Stomach (tissue), 9 donors: ENCODE results near the gene IDI1. TPM values are rescaled to one million over a fixed set of nuclear protein-coding genes. Genes with fewer than 3 reads are reported as not detected.
"Not testable (repeated sequence)": the region's sequence is repeated elsewhere in the genome, so short reads cannot be mapped to it uniquely, and the experiment has no call there.

Source experiments
- DNase-seq, 2 donors: peaks; one replicate each; pipeline versions ENCODE4 v3.0.0 to v3.0.0-alpha.2; 2013 to 2019
- H3K27ac ChIP-seq, 5 donors: fragments of 200-600 bp in 4 of 5; sonication (generic) in 4 of 5; one replicate each; pipeline ENCODE4 v1.5.1; 2013 to 2019; ENCODE audit warnings: mild to moderate bottlenecking in 1 of 5, moderate library complexity in 1 of 5
- H3K27me3 ChIP-seq, 3 donors: fragments of 200-600 bp; sonication (generic); one replicate each; pipeline ENCODE4 v1.5.1; 2017 to 2019; ENCODE audit warnings: mixed run types in 1 of 3
- H3K36me3 ChIP-seq, 4 donors: fragments of 200-600 bp; sonication (generic); 1 replicate in 3 of 4; 2 replicates in 1 of 4; pipeline ENCODE4 v1.5.1; 2016 to 2019
- H3K4me1 ChIP-seq, 4 donors: fragments of 200-600 bp; sonication (generic); one replicate each; pipeline ENCODE4 v1.5.1; 2016 to 2019
- H3K4me3 ChIP-seq, 4 donors: fragments of 200-600 bp; sonication (generic) in 3 of 4; one replicate each; pipeline ENCODE4 v1.5.1; 2016 to 2019; ENCODE audit warnings: mild to moderate bottlenecking in 1 of 4
- H3K9me3 ChIP-seq, 4 donors: fragments of 200-600 bp; sonication (generic); one replicate each; pipeline ENCODE4 v1.5.1; 2016 to 2019
- EP300 ChIP-seq: sonication (generic); formaldehyde crosslinking; IDR thresholded peaks from one replicate; pipeline ENCODE4 v1.6.1; 2017; ENCODE audit warnings: antibody characterized with exemption
- POLR2A ChIP-seq, 4 donors: fragments of 450-650 bp; IDR thresholded peaks; one replicate each; pipeline ENCODE4 v1.6.1; 2016; ENCODE audit warnings: antibody characterized with exemption in 4 of 4, control low read depth in 2 of 4, mild to moderate bottlenecking in 1 of 4, moderate library complexity in 1 of 4
- POLR2AphosphoS5 ChIP-seq, 3 donors: sonication (generic); formaldehyde crosslinking; IDR thresholded peaks; one replicate each; pipeline ENCODE4 v1.6.1; 2016; ENCODE audit warnings: antibody characterized with exemption in 3 of 3
- WGBS, 5 donors: extraction: QIAGEN DNeasy Blood & Tissue Kit in 3 of 5; methylation state at CpG; one replicate each; pipeline versions ENCODE4 v1.1.5 to v1.1.7; 2013 to 2018; 5-methylcytosine and 5-hydroxymethylcytosine counted together
- intact Hi-C: fragments of 100-400 bp; cut with DNase I; formaldehyde crosslinking; loops from one replicate; pipeline ENCODE4 v1.15.1; 2023; ENCODE audit warnings: low total_unique reads
- polyA plus RNA-seq, 3 donors: library from polyadenylated mRNA; stranded (reverse); fragments of 200-250 nt; gene quantifications; one replicate each; pipeline ENCODE4 v1.2.3, GENCODE V29; 2013
- total RNA-seq, 5 donors: library from RNA; depleted of rRNA; stranded (reverse); fragments of >200 nt; gene quantifications; one replicate each; pipeline versions ENCODE4 v1.1.0 to v1.2.3, GENCODE V29; 2014 to 2016
- TF ChIP-seq, protein P1 (sequence below), 7 experiments: fragments of 450-650 bp in 4 of 7; fragments of 200-600 bp in 3 of 7; sonication (generic) in 3 of 7; IDR thresholded peaks; one replicate each; pipeline ENCODE4 v1.5.1; 2016 to 2019; ENCODE audit warnings: antibody characterized with exemption in 7 of 7, control low read depth in 2 of 7, mild to moderate bottlenecking in 1 of 7
- donor health status: healthy with polysubstance abuse.
- donor health status: Bipolar disorder and iron deficiency.
- donor health status: healthy.

The IDI1 gene
- total and polyA plus RNA-seq, 8 donors, result 18.4 to 79.1 (median 43.2) TPM

DNA sequence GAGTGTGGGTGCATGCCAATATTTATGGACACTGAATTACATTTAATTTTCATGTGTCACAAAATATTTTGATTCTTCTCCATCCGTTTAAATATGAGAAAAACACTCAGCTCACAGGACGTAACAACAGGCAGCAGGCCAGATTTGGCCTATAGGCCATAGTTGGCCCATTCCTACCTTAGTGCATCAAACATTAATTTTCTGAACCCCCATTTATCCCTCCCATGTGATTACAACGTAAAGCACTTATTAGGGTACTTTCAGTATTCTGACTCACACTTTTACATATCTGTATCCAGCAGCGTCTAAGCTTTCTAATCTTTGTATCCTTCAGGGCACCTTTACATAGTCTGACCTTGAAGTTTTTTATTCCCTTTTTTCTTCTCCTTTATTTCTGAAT is 4.0 kb downstream of the IDI1 start:
- 42 to 56% (median 50%) methylated on average over 4 of the region's 4 CpGs for WGBS, 5 donors
- no peak for TF ChIP-seq POLR2A (IDR thresholded peaks at IDR 0.05)
- TF ChIP-seq POLR2AphosphoS5 (IDR thresholded peaks at IDR 0.05), result no peak
- TF ChIP-seq EP300, result no peak
- TF ChIP-seq, protein P1, sequence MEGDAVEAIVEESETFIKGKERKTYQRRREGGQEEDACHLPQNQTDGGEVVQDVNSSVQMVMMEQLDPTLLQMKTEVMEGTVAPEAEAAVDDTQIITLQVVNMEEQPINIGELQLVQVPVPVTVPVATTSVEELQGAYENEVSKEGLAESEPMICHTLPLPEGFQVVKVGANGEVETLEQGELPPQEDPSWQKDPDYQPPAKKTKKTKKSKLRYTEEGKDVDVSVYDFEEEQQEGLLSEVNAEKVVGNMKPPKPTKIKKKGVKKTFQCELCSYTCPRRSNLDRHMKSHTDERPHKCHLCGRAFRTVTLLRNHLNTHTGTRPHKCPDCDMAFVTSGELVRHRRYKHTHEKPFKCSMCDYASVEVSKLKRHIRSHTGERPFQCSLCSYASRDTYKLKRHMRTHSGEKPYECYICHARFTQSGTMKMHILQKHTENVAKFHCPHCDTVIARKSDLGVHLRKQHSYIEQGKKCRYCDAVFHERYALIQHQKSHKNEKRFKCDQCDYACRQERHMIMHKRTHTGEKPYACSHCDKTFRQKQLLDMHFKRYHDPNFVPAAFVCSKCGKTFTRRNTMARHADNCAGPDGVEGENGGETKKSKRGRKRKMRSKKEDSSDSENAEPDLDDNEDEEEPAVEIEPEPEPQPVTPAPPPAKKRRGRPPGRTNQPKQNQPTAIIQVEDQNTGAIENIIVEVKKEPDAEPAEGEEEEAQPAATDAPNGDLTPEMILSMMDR (IDR thresholded peaks at IDR 0.05), result no peak
- H3K27ac ChIP-seq, result peak overlapping the region in 4 of 5 donors; percentile 55 to 89 (median 80)
- H3K4me1 ChIP-seq, result peaks cover 7 to 41% (median 25%) of the 10 kb centered on the region in 4 donors
- peaks cover 16 to 40% (median 39%) of the 10 kb centered on the region in 4 donors for H3K36me3 ChIP-seq
- intact Hi-C loops, result loop anchor here (10.0 kb wide), 1 partner anchor 50 kb away; no protein-coding TSS in a partner anchor
- no peaks in the 10 kb centered on the region for H3K9me3 ChIP-seq
- DNase-seq, result no peak
- H3K27me3 ChIP-seq, result no peaks in the 10 kb centered on the region
- no peak overlapping the region for H3K4me3 ChIP-seq

DNA sequence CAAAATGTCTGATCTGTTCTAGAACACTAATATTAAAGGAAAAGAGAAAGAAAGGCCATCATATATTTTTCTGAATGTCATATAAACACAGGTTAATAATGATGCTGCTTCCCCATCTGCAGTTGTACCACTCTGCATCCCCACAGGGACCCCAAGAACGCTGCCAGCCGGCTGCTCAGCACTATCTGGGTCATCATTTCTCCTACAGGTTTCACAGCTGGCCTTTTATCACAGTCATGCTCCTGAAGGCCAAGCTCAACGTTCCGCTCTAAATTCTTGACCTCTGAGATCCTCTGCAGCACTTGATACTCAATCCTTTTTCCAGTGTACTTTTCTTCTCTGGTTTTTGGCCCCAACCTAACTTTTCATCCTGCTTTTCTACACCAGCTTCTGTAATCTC is 4.8 kb downstream of the IDI1 start:
- H3K9me3 ChIP-seq, result no peaks in the 10 kb centered on the region
- TF ChIP-seq POLR2A (IDR thresholded peaks at IDR 0.05), result no peak
- TF ChIP-seq, protein P1 (IDR thresholded peaks at IDR 0.05), result no peak
- TF ChIP-seq EP300, result no peak
- TF ChIP-seq POLR2AphosphoS5 (IDR thresholded peaks at IDR 0.05), result no peak
- WGBS, 5 donors, result 47 to 66% (median 57%) methylated on average over 4 of the region's 4 CpGs
- peak overlapping the region in 1 of 4 donors; percentile 14 for H3K4me3 ChIP-seq
- intact Hi-C loops, result loop anchor here (10.0 kb wide), 1 partner anchor 49 kb away; no protein-coding TSS in a partner anchor
- peaks cover 7 to 37% (median 21%) of the 10 kb centered on the region in 4 donors for H3K4me1 ChIP-seq
- DNase-seq, result no peak
- H3K27ac ChIP-seq, result peak overlapping the region; percentile 55 to 89 (median 78)
- H3K27me3 ChIP-seq, result no peaks in the 10 kb centered on the region
- H3K36me3 ChIP-seq, result peaks cover 16 to 48% (median 46%) of the 10 kb centered on the region in 4 donors

DNA sequence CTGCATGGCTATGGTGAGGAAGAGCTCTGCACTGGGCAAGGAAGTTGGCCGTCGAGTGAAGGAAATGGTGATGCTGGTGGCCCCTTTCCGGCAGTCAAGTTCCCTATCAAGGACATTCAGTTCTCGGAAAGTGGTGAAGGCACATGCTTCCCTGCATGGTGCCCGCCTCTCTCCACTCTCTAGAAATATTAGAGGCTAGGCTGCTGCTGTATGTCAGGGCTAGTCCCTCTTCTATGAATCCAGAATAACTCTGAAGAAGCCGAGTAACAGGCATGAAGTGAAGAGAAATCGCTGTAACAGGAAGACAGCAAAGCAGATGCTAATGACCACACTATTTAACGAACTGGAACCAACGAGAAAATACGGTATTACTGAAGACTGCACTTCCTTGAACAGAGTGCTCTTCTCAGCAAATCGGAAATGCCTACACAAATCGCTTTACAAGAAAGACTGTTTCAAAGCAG is 5.4 kb downstream of the IDI1 start:
- H3K27ac ChIP-seq, result peak overlapping the region; percentile 33 to 89 (median 78)
- peak in 2 of 3 donors; percentile 40 to 69 for TF ChIP-seq POLR2AphosphoS5 (IDR thresholded peaks at IDR 0.05)
- no peak for TF ChIP-seq POLR2A (IDR thresholded peaks at IDR 0.05)
- H3K36me3 ChIP-seq, result peaks cover 16 to 52% (median 51%) of the 10 kb centered on the region in 4 donors
- H3K27me3 ChIP-seq, result no peaks in the 10 kb centered on the region
- intact Hi-C loops, result loop anchor here (10.0 kb wide), 1 partner anchor 49 kb away; no protein-coding TSS in a partner anchor
- DNase-seq, result peak in 1 of 2 donors; percentile 38
- WGBS, 5 donors, result 61 to 73% (median 68%) methylated on average over 12 of the region's 12 CpGs
- H3K4me3 ChIP-seq, result peak overlapping the region in 1 of 4 donors; percentile 14
- no peaks in the 10 kb centered on the region for H3K9me3 ChIP-seq
- H3K4me1 ChIP-seq, result peaks cover 7 to 37% (median 21%) of the 10 kb centered on the region in 4 donors

DNA sequence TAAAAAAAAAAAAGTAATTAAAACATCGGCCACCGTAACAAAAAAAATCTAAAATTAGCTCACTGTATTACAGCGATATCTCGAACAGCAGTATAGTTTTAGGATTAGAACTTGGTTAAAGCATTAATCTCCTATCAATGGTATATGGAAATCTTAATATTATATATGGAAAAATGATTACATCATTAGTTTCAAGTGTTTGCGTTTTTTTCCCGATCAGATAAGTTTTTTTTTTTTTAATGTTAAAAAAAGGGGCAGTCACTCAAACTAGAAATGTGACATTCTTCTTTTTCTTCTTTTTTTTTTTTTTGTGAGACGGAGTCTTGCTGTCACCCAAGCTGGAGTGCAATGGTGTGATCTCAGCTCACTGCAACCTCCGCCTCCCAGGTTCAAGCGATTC is 7.4 kb downstream of the IDI1 start:
- WGBS, 5 donors, result 91 to 96% (median 94%) methylated on average over 9 of the region's 9 CpGs
- Histone ChIP-seq H3K9me3 (no peaks in the 10 kb centered on the region), H3K36me3 (peaks cover 16 to 72% (median 65%) of the 10 kb centered on the region in 4 donors), H3K27me3 (no peaks in the 10 kb centered on the region), H3K4me1 (peaks cover 0 to 30% (median 15%) of the 10 kb centered on the region in 4 donors), H3K27ac (no peak overlapping the region), H3K4me3 (no peak overlapping the region)
- no peak for DNase-seq
- TF ChIP-seq POLR2AphosphoS5 (IDR thresholded peaks at IDR 0.05) (no peak), EP300 (no peak), POLR2A (IDR thresholded peaks at IDR 0.05) (no peak)
- TF ChIP-seq, protein P1 (IDR thresholded peaks at IDR 0.05), result no peak
- intact Hi-C loops, result loop anchor here (10.0 kb wide), 1 partner anchor 47 kb away; no protein-coding TSS in a partner anchor

DNA sequence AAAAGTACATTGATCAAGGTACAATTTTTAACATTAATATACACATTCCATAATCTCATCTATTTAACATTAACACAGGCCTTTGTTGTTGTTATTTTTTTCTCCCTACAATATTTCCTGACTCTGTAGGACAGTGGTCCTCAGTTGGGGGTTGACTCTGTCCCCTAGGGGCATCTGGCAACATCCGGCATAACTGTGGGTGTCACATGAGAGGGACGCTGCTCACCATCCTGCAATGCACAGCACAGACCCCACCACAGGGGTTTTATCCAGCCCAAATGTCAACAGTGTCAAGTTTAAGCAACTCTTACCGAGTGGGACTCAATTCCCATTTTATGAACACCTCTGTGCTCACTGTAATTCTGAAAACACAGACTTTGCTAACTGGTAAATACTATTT is 8.8 kb downstream of the IDI1 start:
- WGBS, 5 donors, result 83 to 89% (median 86%) methylated on average over 3 of the region's 3 CpGs
- intact Hi-C loops, result loop anchor here (10.0 kb wide), 1 partner anchor 45 kb away; no protein-coding TSS in a partner anchor
- TF ChIP-seq POLR2AphosphoS5 (IDR thresholded peaks at IDR 0.05), result no peak
- TF ChIP-seq, protein P1 (IDR thresholded peaks at IDR 0.05), result no peak
- no peak for TF ChIP-seq EP300
- TF ChIP-seq POLR2A (IDR thresholded peaks at IDR 0.05), result no peak

DNA sequence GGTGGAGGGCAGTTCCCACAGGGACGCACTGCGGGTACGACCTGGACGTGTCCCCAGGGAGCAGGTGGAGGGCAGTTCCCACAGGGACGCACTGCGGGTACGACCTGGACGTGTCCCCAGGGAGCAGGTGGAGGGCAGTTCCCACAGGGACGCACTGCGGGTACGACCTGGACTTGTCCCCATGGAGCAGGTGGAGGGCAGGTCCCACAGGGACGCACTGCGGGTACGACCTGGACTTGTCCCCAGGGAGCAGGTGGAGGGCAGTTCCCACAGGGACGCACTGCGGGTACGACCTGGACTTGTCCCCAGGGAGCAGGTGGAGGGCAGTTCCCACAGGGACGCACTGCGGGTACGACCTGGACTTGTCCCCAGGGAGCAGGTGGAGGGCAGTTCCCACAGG is 10.2 kb downstream of the IDI1 start:
- H3K27me3 ChIP-seq, intact Hi-C loops, H3K4me3 ChIP-seq, H3K4me1 ChIP-seq, DNase-seq, H3K27ac ChIP-seq, H3K9me3 ChIP-seq: not testable (repeated sequence)
- 77 to 89% (median 88%) methylated on average over 3 to 11 of the region's 20 CpGs for WGBS, 5 donors
- H3K36me3 ChIP-seq, result peaks cover 16 to 74% (median 64%) of the 10 kb centered on the region in 4 donors

More for the DNA sequence above, 8.8 kb downstream of the IDI1 start:
- peaks cover 0 to 18% (median 10%) of the 10 kb centered on the region in 4 donors for H3K4me1 ChIP-seq
- H3K4me3 ChIP-seq, result no peak overlapping the region
- no peaks in the 10 kb centered on the region for H3K27me3 ChIP-seq
- peaks cover 16 to 75% (median 66%) of the 10 kb centered on the region in 4 donors for H3K36me3 ChIP-seq
- DNase-seq, result no peak
- no peak overlapping the region for H3K27ac ChIP-seq
- H3K9me3 ChIP-seq, result no peaks in the 10 kb centered on the region
